Parathyroid adenoma (tissue), 2 donors: Measurements from ENCODE around the gene MED9.

ENCODE experiments used
- H2AFZ ChIP-seq: fragments of 300-600 bp; sonication (generic); one replicate; pipeline ENCODE4 v1.7.0; 2017; ENCODE audit warnings: antibody characterized with exemption, mild to moderate bottlenecking
- H3K27ac ChIP-seq: fragments of 300-600 bp; sonication (generic); one replicate; pipeline ENCODE4 v1.7.0; 2017
- H3K27me3 ChIP-seq: fragments of 300-600 bp; sonication (generic); one replicate; pipeline ENCODE4 v1.7.0; 2017; ENCODE audit warnings: low read length; ENCODE audit not compliant: control insufficient read depth, insufficient read depth
- H3K36me3 ChIP-seq: fragments of 300-600 bp; sonication (generic); one replicate; pipeline ENCODE4 v1.7.0; 2017; ENCODE audit warnings: low read length; ENCODE audit not compliant: control insufficient read depth, insufficient read depth
- H3K4me1 ChIP-seq: fragments of 300-600 bp; sonication (generic); one replicate; pipeline ENCODE4 v1.7.0; 2017; ENCODE audit warnings: control low read depth
- H3K4me2 ChIP-seq: fragments of 300-600 bp; sonication (generic); one replicate; pipeline ENCODE4 v1.7.0; 2017; ENCODE audit warnings: low read length
- H3K4me3 ChIP-seq: fragments of 300-600 bp; sonication (generic); one replicate; pipeline ENCODE4 v1.7.0; 2017; ENCODE audit warnings: low read depth, low read length
- H3K79me2 ChIP-seq: fragments of 300-600 bp; sonication (generic); one replicate; pipeline ENCODE4 v1.7.0; 2017; ENCODE audit warnings: control low read depth
- H3K9ac ChIP-seq: fragments of 300-600 bp; sonication (generic); one replicate; pipeline ENCODE4 v1.7.0; 2017; ENCODE audit warnings: mild to moderate bottlenecking
- H3K9me3 ChIP-seq: fragments of 300-600 bp; sonication (generic); one replicate; pipeline ENCODE4 v1.7.0; 2017; ENCODE audit warnings: low read length; ENCODE audit not compliant: control insufficient read depth
- TF ChIP-seq, protein P1 (sequence below): fragments of 300-600 bp; sonication (generic); IDR thresholded peaks from one replicate; pipeline ENCODE4 v1.7.0; 2017; ENCODE audit warnings: antibody characterized with exemption, mild to moderate bottlenecking
- donor health status: primary hyperparathyroidism.

The MED9 gene

DNA sequence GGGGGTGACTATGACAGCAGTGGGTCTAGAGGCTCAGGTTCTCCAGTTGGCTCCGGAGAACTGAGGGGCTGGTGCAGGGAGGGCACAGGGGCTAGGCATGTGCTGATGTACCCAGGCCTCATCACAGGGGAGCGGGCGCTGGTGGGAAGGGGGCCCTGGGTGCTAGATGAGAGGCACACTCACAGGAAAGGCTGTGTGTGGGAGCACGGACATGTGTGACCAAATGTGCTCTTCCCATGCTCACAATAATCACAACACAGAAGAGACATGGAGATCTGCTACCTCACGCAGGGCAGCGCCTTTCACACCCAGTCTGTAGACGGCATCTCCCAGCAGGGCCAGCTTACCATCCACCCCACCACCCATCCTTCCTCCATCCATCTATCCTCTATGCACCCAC lies 36.8 kb downstream of the MED9 start:
- Histone ChIP-seq H3K4me2 (no peak overlapping the region), H3K4me3 (no peak overlapping the region), H3K36me3 (no peaks in the 10 kb centered on the region), H3K27me3 (no peaks in the 10 kb centered on the region), H3K79me2 (no peaks in the 10 kb centered on the region), H3K4me1 (no peaks in the 10 kb centered on the region), H3K9ac (no peak overlapping the region), H3K9me3 (no peaks in the 10 kb centered on the region), H2AFZ (no peak overlapping the region), H3K27ac (no peak overlapping the region)
- TF ChIP-seq, protein P1, sequence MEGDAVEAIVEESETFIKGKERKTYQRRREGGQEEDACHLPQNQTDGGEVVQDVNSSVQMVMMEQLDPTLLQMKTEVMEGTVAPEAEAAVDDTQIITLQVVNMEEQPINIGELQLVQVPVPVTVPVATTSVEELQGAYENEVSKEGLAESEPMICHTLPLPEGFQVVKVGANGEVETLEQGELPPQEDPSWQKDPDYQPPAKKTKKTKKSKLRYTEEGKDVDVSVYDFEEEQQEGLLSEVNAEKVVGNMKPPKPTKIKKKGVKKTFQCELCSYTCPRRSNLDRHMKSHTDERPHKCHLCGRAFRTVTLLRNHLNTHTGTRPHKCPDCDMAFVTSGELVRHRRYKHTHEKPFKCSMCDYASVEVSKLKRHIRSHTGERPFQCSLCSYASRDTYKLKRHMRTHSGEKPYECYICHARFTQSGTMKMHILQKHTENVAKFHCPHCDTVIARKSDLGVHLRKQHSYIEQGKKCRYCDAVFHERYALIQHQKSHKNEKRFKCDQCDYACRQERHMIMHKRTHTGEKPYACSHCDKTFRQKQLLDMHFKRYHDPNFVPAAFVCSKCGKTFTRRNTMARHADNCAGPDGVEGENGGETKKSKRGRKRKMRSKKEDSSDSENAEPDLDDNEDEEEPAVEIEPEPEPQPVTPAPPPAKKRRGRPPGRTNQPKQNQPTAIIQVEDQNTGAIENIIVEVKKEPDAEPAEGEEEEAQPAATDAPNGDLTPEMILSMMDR, result no peak

DNA sequence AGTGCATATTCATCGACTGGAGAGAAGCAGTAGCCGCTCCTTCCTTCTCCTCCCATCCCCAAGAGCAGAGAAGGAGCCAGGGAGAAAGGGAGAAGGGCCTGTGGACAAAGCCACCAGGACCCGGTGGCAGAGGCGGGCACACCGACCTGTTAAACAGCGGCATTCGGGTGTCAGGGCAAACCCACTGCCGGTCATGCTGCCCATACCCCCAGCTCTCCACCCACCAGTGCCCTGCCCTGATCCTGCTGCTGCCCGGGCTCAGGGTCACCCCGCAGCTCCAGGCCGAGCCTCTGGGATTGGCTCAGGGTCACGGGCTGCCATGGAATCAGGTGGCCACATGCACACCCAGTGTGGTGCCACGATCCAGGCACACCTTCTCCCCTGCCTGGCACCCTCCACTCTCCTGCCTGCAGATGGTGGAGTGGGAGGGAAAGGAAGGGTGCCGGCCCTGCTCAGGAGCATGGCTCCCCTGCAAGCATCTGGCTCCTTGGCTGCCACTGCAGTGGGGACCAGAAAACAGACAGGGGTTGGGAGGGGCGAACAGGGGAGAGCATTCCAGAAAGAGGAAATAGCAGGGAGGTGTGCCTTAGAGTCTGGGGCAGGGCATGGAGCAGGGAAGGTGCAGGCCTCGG lies 37.7 kb downstream of the MED9 start:
- Histone ChIP-seq H2AFZ (no peak overlapping the region), H3K9ac (no peak overlapping the region), H3K9me3 (no peaks in the 10 kb centered on the region), H3K4me1 (no peaks in the 10 kb centered on the region), H3K4me3 (no peak overlapping the region), H3K4me2 (no peak overlapping the region), H3K36me3 (no peaks in the 10 kb centered on the region), H3K27ac (no peak overlapping the region), H3K79me2 (no peaks in the 10 kb centered on the region), H3K27me3 (no peaks in the 10 kb centered on the region)
- TF ChIP-seq, protein P1, result no peak

- TF ChIP-seq, protein P1, result no peak
- no peaks in the 10 kb centered on the region for H3K4me1 ChIP-seq
- H2AFZ ChIP-seq, result no peak overlapping the region
- no peak overlapping the region for H3K4me2 ChIP-seq
- H3K27ac ChIP-seq, result no peak overlapping the region
- H3K27me3 ChIP-seq, result no peaks in the 10 kb centered on the region
- H3K9ac ChIP-seq, result no peak overlapping the region
- no peak overlapping the region for H3K4me3 ChIP-seq
- H3K36me3 ChIP-seq, result no peaks in the 10 kb centered on the region
- H3K79me2 ChIP-seq, result no peaks in the 10 kb centered on the region
- H3K9me3 ChIP-seq, result no peaks in the 10 kb centered on the region
Observed at GRCh38 chr17:17514993-17515933, 38.5 kb downstream of the MED9 start.

DNA sequence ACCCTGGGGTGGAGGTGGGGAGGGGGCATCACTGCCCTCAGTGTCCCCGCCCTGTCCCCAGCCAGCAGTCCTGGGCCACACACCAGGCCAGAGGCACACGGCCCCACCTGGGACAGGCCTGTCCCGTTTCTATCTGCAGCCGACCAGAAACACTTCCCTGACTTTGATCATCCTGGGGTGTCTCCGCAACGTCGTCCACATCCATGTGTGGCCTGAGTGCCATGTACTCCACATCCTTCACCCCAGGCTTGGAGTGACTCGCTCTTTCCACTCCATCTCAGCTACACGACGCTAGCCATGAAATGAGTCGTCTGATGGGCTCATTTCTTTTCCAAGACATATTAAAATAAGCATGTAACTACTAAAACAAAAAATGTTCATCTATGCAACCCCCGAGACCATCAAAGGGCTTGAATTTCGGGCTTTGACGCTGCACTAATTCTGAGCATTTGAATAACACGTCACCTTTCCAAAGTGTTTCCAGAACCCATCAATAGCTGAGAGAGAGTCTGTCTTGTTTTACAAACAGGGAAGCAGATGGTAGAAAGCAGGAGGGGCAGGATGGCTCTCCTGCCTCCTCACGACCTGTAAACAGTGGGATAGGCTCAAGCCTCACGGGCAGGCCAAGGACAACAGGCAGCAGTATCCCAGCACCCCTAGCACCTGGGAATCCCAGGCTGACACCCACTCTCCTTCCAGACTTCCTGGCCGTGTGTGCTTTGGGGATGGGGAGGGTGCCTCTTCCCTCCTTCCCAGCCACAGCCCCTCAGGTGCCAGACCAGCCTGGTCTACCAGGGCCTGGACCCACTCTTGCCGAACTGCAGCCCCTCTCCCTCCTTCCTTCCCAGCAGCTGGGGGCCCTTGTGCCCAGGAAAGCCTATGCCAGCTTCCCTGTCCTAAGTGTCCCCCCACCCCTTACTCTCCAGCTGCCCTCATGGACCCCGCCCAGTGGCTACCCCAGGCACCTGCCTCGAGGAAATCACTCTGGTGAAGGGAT lies 39.4 kb downstream of the MED9 start:
- H3K4me2 ChIP-seq, result no peak overlapping the region
- no peaks in the 10 kb centered on the region for H3K79me2 ChIP-seq
- TF ChIP-seq, protein P1, result no peak
- no peak overlapping the region for H3K4me3 ChIP-seq
- H3K9ac ChIP-seq, result no peak overlapping the region
- H3K27ac ChIP-seq, result no peak overlapping the region
- no peaks in the 10 kb centered on the region for H3K27me3 ChIP-seq
- no peak overlapping the region for H2AFZ ChIP-seq
- no peaks in the 10 kb centered on the region for H3K9me3 ChIP-seq
- H3K36me3 ChIP-seq, result no peaks in the 10 kb centered on the region
- H3K4me1 ChIP-seq, result no peaks in the 10 kb centered on the region
